GM21381 (cell line): ENCODE results near the gene HES4.
"Not testable (repeated sequence)": the region's sequence is repeated elsewhere in the genome, so short reads cannot be mapped to it uniquely, and the experiment has no call there.

Source experiments
- ATAC-seq: cut with Tn5 transposase; IDR thresholded peaks from one replicate; pipeline ENCODE4 v1.9.1; 2021; ENCODE audit warnings: mild to moderate bottlenecking, moderate library complexity; ENCODE audit not compliant: unreplicated experiment

Gene HES4

DNA sequence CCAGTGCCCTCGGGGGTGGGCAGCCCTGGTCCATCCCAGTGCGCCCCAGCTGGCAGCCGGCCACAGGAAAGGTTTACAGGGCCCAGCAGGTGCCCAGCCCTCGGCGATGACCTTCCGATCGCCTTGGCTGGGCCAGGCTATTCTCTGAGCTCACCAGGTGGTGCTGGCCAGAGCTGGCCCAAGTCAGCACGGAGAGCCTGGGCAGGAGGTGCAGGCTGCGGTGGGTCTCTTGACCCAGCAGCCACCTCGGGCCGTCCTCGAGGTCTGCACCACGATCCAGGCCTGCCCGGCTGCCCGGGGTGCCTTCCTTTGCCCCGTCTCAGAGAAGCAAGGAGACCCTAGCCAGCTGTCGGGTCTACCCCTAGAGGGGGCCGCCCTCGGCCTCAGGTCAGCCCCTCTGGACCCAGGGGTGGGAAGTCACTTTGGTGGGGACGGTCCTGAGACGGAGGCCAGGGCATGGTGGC lies 18.4 kb downstream of the HES4 start:
- ATAC-seq: no peak

DNA sequence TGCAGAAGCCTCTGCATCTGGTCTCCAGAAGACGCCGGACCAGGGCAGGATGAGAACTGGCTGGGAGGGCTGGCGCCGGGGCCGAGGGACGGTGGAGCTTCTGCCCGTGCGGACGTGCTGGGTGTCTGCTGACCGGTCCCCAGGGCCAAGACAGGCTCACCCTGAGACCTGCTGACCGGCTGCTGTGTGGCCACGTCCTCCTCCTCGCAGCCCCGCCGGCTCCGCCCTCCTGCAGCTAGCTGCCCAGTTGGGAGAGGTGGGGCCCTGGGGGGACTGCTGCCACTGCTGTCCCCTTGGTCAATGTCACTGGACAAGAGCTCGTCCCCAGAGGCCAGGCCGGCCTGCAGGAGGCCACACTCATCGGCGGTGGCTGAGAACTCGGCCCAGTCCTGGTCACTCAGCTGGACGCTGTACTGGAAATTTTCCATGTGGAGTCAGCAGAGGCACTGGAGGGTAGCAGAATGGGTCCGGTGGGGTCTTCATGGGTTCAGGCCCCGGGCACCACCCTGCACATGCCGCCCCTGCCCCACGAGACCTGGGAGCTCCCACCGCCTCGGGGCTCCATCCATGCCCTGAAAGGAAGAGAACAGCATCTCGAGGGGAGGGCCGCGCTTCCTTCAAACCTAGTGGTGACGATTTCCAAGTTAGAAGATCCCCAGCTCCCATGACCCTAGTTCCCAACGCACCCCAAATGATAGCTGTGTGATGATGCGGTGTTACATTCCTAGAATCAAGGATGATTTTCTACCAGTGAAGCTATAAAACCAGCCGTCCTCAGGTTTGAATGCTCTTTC lies 19.1 kb downstream of the HES4 start:
- no peak for ATAC-seq

DNA sequence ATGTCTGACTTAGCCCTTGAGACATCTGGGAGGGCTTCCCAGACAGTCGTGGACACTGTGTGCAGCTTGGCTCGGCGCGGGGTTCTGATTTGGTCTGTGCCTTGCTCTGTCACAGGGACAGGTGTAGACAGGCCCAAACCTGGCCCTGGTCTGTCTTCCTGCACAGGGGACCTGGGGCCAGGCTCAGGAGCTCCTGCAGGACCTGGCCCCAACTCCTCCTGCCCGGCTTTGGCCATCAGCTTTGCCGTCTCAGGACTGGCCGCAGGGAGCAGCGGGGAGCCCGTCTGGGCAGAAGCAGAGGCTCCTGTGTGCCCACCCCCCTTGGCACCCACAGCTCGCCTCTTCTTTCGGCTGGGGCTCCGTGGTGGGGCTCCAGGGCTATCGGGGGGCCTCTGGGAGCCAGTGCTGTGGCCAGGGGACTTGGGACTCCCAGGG lies 19.7 kb downstream of the HES4 start:
- ATAC-seq: no peak

DNA sequence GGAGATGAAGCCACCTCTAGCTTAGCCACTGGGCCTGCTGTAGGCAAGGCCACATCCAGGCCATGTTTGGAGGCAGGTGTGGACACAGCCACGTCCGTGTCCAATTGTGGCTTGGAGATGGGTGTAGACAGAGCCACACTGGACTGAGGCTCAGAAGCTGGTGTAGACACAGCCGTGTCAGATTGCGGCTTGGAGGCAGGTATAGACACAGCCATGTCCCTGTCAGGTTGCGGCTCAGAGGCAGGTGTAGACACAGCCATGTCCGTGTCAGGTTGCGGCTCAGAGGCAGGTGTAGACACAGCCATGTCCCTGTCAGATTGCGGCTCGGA lies 20.2 kb downstream of the HES4 start:
- no peak for ATAC-seq

DNA sequence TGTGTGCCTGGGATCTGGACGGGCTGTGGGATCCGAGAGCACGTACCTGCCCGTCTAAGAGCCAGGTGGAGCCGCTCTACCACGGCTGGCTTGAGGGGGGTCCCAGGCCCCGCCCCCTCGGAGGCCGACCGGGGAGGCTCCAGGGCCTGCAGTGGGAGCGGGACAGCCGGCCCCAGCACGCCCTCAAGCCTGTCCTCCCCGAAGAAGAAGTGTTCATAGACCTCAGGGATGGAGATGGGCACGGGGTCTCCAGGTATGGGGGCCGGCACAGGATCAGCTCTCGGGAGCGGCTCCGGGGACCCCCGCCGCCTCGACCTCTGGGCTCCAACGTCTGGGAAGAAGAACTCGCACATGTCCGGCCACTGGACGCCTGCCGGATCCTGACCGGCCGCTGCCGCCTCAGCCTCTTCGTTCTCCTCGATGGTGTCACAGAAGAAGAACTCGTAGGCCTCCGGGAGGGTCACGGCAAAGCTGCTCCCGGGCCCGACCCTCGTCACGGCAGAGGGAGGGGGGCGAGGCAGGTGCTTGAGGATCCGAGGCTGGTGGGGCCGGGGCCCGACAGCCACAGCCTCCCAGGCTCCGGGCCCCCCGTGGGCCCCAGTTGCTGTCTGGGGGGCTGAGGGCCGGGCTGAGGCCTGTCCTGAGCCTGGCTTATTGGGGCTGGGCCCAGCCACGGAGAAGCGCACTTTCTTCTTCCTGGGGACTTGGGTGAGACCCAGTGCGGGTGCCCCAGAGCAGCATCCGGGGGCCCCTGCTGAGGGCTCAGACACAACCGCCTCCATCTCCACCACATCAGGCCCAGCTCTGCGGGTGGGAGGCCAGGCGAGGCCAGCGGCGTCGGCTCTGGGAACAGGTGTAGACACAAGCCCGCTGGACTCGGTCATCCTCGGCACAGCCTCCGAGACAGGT lies 20.8 kb downstream of the HES4 start:
- no peak for ATAC-seq

DNA sequence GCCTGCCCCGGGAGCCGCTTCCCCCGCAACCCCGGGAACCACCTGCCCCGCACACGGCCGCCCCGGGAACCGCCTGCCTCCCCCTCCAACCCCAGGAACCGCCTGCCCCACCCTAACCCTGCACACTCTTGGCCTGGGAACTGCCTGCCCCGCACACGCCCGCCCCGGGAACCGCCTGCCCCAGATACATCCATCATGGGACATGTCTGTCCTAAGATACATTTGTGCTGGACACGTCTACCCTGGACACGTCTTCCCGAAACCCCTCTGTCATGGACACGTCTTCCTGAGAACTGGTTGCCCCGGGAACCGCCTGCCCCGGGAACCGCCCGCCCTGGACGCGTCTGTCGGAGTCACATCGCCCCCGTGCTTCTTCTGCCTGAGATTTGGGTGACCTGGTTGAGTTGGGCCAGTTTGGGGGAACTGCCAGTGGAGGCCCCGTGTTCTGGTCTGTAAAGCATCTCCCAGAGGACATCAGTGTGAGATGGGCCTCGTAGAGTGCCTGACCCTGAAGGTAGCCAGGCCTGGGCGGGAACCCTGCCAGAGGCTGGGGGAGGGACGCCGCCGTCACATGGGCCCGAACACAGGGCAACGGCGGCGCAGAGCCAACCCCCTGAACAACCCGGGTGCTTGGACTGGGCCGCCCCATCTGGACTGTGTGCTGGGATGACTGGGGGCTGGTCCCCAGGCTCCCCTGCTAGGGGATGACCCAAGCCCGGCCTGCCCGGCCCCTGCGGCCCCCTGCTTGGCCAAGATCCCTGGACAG lies 21.6 kb downstream of the HES4 start:
- ATAC-seq: no peak

DNA sequence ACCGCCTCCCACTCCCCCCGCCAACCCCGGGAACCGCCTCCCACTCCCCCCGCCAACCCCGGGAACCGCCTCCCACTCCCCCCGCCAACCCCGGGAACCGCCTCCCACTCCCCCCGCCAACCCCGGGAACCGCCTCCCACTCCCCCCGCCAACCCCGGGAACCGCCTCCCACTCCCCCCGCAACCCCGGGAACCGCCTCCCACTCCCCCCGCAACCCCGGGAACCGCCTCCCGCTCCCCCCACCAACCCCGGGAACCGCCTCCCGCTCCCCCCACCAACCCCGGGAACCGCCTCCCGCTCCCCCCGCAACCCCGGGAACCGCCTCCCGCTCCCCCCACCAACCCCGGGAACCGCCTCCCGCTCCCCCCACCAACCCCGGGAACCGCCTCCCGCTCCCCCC lies 23.1 kb downstream of the HES4 start:
- ATAC-seq: not testable (repeated sequence)

DNA sequence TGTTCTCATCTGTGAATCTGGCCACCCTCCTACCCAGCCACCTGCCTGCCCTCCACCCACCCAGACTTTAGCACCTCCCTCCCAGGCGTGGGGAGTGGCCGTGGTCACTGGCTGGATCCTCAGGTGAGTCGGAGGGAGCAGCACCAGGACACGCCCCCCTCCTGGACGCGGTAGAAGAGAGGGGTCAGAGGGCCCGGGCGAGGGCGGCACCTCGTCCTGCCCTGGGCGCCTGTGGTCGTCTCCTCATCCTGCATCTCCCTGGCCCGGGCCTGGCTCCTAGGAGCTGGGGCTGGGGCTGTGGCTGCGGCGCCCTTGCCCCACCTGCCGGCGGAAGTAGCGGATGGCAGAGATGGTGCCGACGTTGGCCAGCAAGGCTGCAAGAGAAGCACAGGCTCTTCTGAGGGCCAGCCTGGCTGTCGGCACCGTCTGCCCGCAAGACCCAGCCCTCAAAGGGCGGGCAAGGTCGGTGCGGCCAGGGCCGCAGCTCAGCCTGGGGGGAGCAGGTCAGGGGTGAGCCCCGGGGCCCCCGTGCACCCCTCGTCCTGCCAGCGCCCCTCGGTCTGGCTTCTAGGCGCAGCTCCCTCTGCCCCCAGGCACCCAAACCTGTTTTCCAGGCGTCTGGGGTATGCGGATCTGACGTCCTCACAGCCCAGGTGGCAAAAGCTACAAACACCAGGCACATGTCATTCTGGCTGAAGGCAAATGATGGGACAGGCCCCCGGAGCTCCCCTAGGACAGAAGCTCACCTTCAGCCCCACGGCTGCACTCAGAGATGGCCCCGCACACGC lies 23.8 kb downstream of the HES4 start:
- ATAC-seq: no peak

DNA sequence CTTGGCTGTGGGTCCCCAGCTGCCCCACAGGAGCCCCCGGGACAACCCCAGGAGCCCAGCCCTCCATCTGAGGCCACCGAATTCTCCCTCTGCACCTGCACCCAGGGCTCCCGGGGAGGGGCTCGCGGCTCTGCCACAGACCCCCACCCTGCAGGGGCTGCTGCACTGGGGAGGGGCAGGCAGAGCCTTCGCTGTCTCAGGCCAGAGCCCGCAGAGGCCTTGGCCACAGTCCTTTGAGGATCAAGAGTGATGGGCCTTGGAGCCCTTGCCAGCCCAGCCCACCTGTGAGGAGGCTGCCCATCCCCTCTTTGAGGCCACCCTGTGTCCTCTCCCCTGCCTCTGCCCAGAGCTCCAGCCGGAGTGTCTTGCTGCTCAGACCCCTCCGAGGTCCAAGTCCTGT lies 24.5 kb downstream of the HES4 start:
- no peak for ATAC-seq

DNA sequence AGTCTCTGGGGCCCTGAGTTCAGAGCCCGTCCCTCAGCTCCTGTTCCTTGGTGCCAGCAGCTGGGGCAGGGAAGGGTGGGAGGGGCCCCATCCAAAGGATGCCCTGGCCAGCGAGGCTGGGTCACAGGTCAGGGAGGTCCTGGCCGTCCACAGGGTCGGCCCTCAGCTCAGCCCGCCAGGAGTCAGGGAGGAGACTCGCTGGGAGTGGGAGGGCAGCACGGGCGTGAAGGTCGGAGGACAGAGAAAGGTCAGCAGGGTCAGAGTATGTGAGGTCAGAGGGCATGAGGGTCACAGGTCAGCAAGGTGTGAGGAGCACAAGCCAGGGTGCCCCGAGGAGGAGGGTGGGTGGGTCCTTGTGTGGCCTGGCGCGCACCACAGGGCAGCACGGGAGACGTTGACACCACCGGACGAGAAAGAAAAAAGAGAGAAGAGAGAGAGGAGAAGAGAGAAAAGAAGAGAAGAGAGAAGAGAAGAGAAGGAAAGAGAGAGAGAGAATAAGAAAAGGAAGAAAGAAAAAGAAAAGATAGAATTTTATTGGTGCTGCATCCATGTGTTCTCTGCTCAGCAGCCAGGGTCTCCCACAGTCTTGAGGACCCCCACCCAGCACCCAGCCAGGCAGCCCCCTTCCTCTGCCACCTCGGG lies 25.1 kb downstream of the HES4 start:
- ATAC-seq: no peak

DNA sequence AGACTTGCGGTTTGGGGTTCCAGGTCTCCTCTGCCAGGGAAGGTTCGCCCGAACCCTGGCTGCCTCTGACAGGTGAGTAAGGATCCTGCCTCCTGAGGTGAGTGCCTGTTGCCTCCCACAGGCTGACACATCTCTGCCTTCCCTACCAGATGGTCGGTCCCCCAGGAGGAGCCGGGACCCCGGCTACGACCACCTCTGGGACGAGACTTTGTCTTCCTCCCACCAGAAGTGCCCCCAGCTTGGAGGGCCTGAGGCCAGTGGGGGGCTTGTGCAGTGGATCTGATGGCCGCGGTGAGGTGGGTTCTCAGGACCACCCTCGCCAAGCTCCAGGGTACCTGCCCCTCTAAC lies 25.6 kb downstream of the HES4 start:
- no peak for ATAC-seq

DNA sequence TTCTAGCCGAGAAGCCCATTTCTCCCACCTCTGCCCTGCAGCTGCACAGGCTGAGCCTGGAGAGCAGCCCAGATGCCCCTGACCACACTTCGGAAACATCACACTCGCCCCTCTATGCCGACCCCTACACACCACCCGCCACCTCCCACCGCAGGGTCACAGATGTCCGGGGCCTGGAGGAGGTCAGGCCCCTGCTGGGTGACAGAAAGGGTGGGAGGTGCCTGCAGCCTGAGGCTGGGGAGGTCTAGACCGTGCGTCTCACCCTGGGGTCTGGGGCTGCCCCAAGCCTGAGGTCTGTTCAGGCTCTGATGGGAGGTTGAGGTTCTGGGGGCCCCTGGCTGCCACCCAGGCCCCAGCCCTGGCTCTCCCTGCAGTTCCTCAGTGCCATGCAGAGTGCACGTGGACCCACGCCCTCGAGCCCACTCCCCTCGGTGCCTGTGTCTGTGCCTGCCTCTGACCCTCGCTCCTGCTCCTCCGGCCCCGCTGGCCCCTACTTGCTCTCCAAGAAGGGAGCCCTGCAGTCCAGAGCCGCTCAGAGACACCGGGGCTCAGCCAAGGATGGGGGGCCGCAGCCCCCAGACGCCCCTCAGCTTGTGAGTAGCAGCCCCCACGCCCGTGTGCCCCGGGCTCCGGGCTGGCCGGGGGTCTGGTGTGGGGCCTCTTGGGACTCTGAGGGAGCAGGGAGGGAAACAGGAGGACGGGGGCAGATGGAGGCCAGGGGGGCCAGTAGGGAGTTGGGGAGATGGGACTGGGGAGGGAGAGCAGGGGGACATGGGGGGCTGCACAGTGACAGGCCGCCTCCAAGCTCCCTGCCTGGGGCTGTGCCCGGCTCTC lies 26.2 kb downstream of the HES4 start:
- no peak for ATAC-seq

DNA sequence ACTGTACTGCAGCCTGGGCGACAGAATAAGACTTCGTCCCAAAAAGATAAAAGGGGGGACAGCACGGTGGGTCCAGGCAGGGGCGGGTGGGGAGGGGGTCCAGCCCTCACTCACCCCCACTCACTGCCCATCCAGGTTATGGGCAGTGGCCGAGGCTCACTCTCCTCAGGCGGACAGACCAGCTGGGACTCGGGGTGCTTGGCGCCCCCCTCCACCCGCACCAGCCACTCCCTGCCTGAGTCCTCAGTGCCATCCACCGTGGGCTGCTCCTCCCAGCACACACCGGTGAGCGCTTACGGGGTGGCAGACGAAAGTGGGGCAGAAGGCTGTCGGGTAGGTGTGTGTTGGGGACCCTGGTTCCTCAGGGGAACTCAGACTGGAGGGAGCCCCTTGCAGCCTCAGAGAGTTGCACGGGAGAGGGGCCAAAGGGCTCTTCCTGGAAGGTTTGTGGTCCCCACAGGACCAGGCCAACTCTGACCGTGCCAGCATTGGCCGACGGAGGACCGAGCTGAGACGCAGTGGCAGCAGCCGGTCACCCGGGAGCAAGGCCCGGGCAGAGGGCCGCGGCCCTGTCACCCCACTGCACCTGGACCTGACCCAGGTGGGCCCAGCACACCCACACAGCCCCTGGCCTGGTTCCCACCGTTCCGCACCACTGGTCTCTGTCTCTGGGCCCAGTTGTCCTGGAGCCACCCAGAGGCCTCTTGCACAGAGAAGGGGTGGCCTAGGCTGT lies 27.0 kb downstream of the HES4 start:
- ATAC-seq: no peak

DNA sequence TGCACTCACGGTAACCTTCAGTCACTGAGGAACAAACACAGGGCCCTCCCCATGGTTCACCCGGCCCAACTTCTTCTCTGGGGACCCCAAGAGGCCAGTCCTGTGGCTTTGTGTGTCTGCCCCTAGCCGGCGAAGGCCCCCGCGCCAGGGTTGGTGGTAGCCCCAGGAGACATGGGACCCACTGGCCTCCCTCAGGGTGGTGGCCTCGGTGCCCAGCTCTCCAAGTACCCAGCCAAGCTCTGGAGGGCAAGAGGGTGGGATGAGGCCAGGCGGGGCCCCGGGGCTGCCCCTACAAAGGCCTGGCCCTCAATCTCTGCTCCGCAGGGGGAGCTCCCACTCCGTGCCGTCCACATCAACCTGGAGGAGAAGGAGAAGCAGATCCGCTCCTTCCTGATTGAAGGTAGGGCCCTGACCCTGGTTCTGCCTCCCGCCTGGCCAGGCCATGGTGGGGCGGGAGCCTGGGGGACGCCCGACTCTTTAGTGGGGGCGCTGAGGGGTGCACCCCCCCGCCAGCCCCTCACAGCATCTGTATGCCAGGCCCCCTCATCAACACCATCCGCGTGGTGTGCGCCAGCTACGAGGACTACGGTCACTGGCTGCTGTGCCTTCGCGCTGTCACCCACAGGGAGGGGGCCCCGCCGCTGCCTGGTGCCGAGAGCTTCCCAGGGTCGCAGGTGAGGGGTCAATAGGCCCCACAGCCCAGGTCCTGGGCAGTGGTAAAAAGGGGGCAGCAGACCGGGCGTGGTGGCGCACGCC lies 28.0 kb downstream of the HES4 start:
- no peak for ATAC-seq

DNA sequence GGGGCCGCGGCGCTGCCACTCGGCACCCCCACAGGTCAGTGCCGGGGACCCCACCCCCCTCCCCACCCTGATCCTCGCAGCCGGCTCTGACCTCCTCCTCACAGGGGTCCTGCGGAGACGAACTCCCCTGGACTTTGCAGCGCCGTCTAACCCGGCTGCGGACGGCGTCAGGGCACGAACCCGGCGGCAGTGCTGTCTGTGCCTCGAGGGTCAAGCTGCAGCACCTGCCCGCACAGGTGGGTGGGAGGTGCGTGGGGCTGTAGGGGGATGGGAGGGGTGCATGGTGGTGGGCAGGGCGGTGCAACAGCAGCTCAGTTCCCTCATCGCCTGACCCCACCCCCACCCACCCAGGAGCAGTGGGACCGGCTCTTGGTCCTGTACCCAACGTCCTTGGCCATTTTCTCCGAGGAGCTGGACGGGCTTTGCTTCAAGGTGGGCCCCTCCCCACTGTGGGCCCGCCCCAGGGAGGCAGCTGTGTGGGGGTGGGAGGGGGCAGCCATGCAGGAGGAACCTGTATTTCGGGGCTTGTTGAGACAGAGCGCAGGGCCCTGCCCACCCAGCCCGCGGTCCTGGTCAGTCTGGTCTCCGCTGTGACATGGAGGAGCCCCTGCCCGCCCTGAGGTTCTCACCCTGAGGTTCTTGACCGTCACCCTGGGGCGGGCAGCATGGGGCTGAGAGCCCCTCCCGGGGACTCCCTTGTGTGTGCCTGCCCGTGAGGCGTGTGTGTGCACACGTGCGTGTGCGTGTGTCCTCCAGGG lies 28.7 kb downstream of the HES4 start:
- ATAC-seq: no peak

DNA sequence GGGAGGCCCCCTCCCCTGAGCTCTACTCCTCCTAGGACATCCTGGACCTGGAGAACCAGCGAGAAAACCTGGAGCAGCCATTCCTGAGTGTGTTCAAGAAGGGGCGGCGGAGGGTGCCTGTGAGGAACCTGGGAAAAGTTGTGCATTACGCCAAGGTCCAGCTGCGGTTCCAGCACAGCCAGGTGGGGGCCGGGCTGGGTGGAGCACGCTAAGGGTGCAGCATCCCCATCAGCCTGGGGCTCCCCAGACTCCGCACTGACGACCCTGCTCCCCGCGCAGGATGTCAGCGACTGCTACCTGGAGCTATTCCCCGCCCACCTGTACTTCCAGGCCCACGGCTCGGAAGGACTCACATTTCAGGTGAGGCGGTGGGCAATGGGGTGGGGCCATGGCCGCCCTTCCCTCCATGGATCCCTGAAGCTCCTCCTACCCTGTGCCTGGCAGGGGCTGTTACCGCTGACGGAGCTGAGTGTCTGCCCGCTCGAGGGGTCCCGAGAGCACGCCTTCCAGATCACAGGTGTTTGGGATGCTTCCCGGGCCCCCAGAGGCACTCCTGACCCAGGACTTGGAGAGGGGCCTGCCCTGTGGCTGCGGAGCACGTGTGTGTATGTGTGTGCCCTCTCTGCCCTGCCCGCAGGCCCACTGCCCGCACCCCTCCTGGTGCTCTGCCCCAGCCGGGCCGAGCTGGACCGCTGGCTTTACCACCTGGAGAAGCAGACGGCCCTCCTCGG lies 29.5 kb downstream of the HES4 start:
- no peak for ATAC-seq
